HG03135 (cell line): ENCODE results near the gene BOK.
A peak's percentile ranks its signal among the peaks of the same experiment; 100 is the strongest.

ENCODE experiments used
- ATAC-seq: cut with Tn5 transposase; IDR thresholded peaks from one replicate; pipeline ENCODE4 v1.9.1; 2021; ENCODE audit warnings: mild to moderate bottlenecking, moderate library complexity; ENCODE audit not compliant: unreplicated experiment

BOK gene

DNA sequence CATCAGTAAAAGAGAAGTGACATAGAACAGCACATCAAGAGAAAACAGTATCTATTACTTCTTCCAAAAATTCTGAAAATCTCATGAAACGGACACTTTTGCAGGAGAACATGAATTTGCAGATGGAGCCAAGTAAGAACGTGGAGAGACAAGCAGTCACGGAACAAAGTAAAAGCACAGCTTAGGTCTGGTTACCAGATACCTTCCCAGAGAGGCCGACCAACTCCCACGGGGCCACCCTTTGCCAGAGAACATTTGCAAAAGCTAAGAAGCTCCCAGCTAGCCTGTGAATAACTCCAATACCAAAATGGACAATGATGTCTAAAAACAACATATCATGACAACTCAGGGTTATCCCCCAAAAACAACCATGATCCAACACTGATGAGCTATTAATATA lies 39.5 kb downstream of the BOK start:
- ATAC-seq, result no peak

DNA sequence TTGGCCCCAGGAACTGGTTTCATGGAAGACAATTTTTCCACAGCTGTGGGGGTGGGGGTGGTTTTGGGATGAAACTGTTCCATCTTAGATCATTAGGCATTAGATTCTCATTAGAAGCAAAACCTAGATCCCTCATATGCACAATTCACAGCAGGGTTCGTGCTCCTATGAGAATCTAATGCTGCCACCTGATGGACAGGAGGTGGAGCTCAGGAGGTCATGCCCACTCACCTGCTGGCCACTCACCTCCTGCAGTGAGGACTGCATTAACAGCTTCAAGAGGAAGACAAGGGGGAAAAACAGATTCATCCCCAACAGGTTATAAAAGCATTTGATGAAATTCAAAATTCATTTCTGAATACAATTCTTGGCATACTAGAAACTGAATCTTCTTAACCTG lies 39.9 kb downstream of the BOK start:
- ATAC-seq, result no peak

DNA sequence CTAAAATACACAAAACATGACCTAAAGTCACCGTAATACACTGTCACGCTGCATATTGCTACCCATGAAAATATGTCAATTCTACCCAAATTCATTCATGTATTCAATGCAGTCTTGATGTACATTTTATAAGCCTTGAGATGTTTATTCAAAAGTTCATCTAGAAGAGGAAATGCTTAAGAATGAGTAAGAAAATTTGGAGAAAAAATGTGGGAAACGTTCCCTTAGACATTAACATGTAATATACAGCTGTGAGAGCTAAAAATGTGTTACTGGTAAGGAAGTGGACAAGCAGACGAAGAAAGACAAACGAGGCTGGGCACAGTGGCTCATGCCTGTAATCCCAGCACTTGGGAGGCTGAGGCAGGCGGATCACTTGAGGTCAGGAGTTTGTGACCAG lies 41.1 kb downstream of the BOK start:
- no peak for ATAC-seq

DNA sequence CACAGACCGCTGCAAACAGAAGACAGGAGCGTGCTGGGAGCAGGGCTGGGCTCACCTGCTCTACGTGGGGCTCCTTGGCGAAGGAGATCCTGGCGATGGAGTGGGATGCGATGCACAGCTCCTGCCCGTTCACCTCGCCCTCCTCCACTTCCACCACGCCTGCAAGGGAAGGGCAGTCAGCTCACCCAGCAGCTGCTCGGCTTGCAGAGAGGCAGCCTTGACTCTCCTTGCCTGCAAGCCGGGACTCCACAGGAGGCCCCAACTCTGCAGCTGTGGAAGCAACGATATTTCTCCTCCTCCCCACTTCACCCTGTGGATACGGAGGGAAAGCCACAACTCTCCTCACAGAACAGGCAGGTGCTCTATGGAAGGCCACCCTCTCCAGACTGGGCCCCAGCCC lies 43.3 kb downstream of the BOK start:
- ATAC-seq, result no peak

DNA sequence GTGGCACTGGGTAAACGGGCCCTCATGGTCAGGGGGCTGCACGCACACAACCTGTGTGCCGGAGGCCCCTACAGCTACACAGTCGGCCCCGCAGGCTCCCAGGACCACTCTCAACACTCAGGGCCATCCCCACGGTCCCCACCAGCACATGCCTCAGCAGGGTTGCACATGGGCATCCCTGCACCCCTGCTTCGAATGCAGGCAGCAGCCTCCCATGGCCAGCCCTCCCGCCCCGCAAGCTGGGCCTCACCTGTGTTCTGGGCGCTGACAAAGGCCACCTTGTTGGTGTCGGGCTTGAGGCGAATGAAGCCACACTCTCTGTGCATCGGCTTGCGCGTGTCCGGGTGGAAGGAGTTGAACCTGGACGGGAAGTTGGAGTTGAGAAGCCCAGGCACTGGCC lies 44.2 kb downstream of the BOK start:
- no peak for ATAC-seq

DNA sequence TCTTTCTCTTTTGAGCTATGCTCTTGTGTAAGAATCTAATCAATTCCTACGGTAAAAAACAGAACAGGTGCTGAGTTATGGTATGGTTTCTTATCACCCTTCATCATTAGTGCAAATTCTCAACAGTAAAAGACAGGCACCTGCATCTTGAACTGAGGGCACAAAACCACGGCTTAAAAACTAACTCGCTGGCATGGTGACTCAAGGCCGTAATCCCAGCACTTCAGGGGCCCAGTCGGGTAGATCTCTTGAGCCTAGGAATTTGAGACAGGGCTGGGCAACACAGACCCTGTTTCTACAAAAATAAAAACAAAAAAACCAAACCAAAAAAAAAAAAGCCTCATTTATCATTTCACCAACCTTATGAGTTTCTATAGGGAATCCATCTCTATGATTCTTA lies 45.1 kb downstream of the BOK start:
- no peak for ATAC-seq

DNA sequence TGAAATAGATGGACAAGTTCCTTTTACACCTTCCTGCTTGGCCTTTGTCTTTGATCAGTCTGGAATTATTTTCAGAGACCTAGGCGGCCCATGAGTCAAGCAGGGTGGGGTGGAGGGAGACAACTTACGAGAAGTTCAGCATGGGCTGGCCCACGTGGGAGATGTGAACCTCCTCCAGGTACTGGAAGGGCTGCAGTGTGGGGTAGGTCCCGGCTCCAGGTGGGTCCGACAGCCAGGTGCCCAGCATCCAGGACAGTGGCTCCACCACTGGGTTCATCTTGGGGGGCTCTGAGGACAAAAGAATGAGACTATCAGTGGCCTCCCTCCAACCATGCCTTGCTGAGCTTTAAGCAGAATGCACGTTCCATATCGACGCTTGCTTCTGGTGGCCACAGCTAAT lies 47.6 kb downstream of the BOK start:
- no peak for ATAC-seq

DNA sequence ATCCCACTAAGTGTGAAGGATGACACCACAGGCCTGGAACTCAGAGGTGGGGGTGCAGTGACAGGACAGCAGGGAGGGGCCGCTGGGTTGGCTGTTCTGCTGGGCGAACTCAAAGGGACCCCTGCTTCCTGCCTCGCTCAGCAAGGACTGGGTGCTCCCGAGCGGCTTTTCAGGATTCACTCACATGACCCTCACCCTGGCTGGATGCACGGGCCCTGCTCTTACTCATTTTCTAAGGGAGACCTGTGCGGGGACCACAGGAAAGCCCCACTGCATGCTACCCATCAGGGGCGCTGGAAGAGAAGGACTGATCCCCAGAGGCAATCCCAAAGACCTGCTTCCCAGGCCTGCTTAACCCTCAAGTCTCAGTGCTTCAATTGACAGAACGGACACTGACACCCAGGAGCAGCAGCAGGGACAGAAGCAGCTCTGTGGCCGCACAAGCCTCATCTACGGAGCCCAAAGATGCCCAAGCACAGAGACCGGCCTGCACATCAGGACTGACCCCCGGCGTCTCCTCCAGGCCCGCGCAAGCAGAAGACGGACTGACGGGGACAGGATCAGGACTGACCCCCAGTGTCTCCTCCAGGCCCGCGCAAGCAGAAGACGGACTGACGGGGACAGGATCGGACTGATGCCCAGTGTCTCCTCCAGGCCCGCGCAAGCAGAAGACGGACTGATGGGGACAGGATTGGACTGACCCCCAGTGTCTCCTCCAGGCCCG lies 48.8 kb downstream of the BOK start:
- no peak for ATAC-seq

DNA sequence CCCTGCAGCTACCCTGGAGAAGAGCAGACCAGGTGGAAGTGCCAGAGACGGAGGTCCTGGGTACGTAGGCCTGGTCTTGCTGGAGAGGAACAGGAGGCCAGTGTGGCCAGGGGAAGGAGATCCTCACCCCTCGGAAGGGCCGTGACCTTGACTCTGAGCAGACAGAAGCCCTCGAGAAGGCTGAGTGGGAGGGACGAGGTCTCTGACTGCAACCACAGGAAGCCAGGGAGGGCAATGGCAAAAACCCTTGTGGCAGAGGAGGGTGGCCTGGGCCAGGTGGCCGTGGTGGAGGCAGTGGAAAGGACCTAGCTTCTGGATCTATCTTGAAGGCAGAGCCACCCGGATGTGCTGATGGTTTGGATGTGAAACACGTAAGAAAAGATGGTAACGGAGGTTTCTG lies 50.3 kb downstream of the BOK start:
- no peak for ATAC-seq

DNA sequence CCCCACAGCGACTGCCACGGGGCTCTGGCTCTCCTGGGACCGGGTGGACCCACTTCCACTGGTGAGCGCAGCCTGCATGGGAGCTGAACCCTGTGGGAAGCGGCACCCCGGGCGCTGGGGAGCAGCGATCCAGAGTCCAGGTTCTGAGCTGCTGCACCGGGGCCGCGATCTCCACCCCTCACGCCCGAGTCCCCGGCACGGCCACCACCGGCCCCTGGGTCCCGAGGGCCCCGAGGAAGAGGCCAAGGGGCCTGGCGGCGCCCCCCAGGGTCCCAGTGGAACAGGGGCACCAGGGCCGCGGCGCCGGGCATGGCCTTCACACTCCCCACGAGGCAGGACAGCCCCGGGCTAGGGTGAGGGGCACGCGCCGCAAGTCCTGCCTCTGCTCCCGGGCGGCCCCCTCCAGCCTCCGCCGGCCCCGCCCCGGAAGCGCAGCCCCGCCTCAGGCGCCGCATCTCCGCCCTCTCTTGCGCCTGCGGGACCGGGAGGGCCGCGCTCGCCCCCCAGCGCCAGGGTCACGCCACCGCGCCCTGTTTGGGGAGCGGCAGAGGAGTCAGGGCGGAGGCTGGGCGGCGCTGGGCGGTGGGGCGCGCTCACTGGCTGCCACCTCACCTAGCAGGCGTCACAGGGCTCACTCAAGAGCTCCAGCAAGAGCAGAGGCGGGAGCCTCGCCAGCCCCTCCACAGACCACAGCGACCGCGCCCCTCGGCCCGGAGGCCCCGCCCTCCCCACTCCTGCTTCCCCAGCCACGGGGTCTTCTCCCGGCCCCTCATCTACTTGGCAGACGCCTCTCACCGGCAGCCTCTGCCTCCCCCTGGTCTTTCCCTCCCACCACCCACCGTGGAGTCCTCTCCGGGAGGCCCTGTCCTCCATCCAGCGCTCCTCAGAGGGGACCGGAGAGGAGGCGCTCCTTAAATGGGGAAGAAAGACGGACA lies 51.6 kb downstream of the BOK start:
- peak; percentile 92 for ATAC-seq

DNA sequence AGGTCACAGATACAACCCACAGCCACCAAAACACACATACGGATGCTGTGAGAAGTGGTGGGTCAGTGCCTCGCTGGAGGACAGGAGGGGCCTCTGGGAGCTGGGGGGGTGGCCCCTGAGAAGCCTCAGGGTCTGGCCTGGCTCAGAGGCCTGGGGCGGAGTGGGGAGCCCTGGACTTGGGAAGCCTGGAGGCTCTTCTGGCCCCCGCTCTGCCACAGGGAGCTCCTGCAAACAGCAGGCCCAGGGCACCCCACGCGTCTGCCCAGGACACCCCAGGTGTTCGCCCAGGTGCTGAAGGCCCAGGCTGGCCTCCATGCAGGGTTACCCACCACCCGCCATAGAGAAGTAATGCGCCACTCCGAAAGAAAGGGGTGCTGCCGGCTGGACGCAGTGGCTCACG lies 52.5 kb downstream of the BOK start:
- no peak for ATAC-seq

DNA sequence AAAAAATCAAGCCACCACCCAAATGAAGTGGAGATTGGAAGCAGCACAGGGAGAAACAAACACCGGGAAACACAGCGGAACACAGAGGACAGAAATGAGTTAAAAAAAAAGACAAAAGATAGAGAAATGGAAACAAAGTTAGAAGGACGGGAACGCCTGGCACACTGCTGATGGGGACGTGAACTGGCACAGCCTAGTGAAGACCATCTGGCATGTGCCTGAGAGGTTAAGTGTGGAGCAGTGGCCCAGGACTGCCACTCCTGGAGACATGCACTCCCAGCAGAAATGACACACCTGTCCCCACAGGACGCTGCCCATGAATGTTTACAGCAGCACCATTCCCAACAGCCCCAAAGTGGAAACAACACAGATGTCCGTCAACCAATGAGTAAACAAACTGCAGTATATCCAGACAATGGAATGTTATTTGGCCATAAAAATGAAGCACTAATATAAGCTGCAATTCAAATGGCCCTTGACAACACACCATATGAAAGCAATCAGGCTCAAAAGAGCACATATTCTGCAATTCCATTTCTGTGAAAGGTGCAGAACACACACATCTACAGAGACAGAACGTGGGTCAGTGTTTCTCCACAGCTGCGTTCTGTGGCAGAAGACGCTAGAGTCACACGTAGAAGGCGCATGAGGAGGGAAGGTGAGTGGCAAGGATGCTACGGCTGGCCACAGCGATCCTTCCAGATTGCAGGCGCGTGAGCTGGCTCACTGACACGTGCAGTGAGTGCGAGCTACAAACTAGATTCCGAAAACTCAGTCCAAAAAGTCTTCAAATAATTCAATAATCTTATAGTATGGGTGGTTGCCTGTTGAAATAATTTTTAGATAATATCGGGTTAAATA lies 53.8 kb downstream of the BOK start:
- ATAC-seq, result no peak

DNA sequence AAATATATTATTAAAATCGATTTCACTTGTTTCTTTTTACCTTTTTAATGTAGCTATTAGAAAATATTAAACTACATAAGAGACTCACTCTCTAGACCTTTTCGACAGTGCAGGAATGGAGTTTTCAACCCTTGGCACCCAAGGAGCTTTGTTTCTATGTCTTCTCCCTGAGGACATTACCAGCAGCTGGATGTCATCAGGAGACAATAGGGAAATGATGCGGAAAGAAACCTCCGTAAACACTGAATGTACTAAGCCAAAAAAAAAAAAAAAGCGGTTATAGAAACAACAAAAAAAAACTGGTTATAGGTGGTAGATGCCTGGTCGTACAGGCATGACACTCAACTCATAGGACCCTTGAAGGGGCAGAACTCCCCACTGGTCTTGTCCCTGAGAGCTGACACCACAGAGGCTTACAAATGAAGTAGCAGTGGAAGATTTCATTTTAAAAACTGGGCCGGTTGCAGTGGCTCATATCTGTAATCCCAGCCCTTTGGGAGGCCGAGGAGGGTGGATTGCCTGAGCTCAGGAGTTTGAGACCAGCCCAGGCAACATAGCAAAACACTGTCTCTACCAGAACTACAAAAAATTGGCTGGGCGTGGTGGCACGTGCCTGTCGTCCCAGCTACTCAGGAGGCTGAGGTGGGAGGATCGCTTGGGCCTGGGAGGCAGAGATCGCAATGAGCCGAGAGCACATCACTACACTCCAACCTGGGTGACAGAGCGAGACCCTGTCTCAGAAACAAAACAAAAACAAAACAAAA lies 54.7 kb downstream of the BOK start:
- no peak for ATAC-seq

DNA sequence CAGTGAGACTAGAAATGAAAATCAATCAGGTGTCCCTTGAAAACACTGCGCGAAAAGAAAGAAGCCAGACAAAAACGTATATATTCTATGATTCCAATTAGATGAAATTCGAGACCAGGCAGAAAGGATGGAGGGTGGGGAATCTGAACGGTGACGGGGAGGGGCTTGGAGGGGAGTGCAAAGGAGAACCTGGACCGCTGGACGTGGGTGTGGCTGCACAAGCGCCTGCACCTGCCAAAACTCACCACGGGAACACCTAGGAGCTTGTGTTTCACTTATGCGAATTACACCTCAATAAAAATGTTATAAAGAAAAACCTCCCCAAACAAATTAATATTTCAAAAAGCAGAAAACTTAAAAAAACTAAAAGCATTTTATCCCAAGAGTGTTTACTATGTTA lies 56.5 kb downstream of the BOK start:
- ATAC-seq, result no peak

DNA sequence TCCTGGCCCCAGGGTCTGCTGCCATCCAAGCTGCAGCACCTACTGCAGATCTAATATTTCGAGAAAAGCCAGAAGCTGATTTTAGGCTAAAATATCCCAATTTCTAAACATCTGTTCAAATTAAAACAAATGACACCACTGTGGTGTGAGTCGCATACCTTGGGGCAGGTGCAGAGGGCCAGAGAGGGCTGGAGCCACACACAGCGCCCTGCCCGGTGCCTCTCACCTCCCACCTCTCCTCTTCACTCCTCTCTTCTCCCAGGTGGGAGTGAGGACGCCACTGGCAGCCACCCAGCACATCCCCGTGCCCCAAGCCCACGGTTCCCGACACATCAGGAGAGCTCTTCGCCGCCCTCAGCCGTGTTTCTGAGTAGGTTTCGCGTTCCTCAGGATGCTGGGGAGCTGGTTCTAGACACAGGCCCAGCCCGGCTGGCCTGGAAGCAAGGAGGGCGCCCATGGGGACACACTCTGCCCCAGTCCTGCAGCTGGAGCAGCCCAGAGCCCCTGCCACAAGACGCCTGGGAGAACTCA lies 57.0 kb downstream of the BOK start:
- ATAC-seq, result no peak

DNA sequence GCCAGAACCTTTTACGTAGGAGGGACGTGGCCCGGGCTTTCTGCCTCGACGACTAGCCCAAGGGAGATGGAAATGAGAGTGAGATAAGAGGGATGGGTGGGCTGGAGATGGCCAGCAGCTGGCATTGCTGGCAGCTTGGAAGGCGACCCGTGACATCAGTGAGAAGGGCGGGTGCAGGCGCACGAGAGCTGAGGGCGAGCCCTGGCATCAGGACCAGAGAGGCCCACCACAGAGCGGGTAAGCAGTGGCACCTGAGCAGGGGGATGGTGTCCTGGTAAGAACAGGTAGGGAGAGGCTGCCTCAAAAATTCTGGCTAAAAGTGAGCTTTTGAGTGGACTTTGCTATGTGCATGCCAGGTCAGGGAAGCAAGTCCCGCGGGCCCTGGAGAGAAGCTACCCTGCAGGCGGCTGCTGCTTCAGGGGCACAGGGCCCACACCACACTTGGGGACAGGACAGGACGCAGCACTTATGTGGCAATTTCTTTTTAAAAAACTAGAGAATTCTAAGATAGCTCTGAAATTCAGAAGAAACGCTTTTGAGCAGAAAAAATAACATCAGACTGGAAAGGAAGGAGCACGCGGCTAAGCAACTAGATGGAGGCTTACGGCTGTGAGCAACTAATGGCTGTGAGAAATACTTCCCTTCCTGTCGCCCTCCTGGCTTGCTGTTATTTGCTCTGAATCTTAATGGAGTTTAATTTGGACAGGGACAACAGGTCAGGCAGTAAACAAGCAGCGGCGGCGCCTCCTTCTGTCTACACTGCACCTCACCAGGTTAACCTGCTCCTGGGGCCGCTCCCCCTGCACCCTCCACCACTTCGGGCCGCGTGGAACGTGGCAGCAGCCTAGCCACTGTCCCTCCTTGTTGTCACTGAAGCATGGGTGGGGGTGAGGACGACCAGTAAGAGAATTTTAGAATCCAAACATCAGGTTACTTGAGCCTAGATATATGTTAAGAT lies 57.9 kb downstream of the BOK start:
- ATAC-seq, result no peak

DNA sequence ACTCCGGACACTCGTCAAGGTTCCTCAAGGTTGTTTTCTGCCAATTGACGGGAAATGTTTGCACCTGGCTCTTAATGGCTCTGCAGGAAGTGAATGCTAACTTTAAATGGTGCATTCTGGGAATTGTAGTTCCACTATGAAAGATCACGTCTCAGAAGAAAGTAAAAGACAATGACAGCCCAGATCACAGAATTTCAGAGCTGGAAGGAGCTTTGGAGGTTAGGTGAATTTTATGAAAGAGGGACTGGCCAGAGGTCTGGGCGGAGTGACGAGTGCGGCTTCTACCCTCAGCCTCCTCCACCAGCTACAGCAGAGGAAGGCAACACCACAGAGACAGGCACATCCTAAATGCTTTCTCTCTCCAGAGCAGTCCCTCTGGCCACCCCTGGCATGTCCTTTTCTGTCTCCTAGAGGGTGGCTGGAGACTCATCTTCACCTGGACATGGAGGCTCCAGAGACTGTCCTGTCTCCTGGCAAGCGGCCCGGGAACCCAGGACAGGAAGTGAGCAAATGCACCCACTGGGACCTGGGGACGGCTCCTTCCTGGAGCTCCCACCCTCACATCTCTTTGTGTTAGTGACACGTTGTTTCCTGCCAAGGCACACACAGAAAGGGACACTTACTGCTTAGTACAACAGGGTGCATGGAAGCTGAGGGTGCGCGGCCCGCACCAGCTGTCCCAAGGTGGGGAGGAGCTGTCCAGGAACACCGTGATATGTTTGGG lies 59.0 kb downstream of the BOK start:
- ATAC-seq, result peak; percentile 70

DNA sequence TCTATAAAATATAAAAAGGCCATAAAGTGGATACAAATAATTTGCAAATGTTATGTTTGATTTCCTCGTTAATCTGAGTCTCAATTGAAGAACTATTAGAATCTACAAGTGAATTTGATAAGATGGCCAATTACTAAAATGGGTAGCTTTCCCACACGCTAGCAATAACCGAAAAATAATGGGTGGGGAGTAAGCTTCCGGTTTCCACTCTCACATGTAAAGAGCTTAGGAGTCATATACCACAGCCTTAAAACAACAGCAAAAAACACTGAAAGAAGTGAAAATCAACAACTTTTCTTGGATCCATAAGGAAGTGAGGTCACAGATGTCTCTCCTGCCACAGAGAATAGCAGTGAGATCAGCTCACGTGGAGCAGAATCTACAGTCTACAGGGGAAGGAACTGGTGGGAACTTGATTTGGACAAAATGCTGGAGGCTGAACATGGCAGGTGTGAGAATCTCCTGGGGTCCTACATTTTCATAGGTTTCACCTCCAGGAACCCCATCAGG lies 59.8 kb downstream of the BOK start:
- no peak for ATAC-seq
